ENCODE measurements around the gene ZFR2.
"Not testable (repeated sequence)": the region's sequence is repeated elsewhere in the genome, so short reads cannot be mapped to it uniquely, and the experiment has no call there.

The ZFR2 gene

DNA sequence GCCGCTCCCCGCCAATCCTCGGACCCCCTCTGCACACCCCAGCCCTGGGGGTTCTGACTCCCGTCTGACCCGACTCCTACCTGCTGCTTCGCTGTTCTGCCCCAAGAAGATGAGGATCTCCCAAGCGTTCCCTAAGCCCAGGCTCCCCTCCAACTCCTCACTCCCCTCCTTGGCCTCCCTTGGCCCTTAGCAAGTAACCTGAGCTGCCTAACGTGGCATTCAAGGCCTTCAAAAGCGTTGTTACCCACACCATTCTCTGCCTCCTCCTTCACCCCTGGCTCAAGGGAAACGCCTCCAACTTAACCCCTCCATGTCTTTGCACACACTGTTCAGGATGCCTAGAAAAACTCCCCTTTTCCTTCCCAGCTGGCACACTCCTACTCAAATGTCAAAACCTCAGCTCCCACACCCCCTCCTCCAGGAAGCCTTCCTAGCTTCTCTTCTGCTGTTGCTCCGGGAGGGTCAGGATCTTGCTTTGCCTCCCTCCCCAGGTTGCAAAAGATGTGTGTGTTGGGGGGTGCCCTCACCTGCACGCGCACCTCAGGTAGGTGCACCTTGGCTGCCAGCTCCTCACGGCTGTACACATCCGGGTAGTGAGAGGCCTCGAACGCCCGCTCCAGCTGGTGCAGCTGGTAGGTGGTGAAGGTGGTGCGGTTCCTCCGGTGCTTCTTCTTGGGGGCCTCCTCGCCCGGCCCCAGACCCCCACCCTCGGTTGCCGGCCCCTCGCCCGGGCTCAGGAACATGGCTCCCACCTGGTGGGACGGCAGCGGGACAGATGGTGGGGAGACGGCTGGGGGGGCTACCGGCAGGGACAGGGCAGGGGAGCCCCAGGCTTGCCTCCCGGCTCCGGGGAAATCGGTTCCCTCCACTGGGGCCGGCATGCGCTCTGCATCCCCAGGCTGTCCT is 97.6 kb downstream of the ZFR2 start:
- DNase-seq (ENCODE audit: low read depth in 2 of 2), result no peak

- DNase-seq (ENCODE audit: low read depth in 2 of 2), result no peak
Measured at GRCh38 chr19:3770136-3770999, 98.5 kb downstream of the ZFR2 start.

GRCh38 chr19:3769494-3769893 is 99.3 kb downstream of the ZFR2 start:
- no peak for DNase-seq (ENCODE audit: low read depth in 2 of 2)

DNA sequence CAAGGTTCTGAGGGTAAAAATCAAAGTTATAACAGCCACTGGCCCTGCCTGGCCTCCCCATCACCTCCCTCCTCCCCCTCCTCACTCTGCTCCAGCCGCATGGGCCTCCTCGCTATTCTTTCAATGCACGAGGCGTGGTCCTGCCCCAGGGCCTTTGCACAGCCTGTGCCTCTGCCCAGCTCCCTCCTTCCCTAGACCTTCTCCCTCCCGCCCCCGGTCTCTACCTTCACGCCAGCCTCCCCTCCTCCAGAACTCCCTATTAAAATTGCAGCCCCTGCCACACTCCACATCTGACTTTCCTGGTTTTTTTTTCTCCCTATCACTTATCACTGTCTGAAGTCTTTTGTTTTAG is 100.1 kb downstream of the ZFR2 start:
- no peak for DNase-seq (ENCODE audit: low read depth in 2 of 2)

DNA sequence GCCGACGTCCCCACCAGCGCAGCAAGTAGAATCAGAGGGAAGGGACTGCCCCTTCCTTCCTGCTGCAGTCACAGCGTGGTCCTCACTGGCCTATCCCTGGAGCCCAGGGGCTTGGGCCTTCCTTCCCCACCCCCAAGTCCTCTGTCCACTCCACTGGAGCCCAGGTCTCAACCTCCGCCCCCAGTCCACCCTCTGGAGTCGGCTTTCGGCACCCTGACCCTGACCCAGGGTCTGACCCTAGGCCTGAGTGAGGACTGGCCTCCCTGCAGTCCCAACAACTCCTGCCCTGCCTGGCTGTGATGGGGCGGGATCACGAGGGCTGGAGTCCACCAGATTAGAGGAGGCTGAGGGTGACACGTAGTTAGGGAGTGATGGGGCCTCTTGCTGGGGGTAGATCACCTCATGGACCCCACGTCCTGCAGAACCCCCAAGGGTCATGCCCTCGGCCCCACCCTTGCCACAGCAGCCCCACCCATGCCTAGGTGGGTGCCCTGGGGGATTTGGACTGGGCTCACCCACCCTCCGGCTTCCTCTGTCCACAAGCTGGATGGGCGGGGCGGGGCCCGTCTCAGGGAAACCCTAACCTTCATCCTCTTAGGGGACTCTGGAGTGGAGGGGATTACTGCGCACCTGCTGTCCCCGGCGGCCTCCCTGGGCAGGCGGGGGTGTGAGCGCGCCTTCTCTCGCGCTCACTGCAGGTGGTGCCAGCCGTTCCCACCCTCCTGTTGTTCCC is 100.7 kb downstream of the ZFR2 start:
- DNase-seq (ENCODE audit: low read depth in 2 of 2), result no peak

- no peak for DNase-seq (ENCODE audit: low read depth in 2 of 2)
Measured at GRCh38 chr19:3767050-3767449, 101.8 kb downstream of the ZFR2 start.

GRCh38 chr19:3766520-3766919 is 102.3 kb downstream of the ZFR2 start:
- no peak for DNase-seq (ENCODE audit: low read depth in 2 of 2)

DNA sequence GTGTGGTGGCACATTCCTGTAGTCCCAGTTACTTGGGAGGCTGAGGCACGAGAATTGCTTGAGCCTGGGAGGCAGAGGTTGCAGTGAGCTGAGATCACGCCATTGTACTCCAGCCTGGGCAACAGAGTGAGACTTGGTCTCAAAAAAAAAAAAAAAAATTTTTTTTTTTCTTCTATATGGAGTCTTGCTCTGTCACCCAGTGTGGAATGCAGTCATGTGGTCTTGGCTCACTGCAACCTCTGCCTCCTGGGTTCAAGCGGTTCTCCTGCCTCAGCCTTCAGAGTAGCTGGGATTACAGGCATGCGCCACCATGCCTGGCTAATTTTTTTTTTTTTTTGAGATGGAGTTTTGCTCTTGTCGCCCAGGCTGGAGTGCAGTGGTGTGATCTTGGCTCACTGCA is 103.1 kb downstream of the ZFR2 start:
- DNase-seq (ENCODE audit: low read depth in 2 of 2), result not testable (repeated sequence)

GRCh38 chr19:3765121-3765520 is 103.7 kb downstream of the ZFR2 start:
- no peak for DNase-seq (ENCODE audit: low read depth in 2 of 2)

GRCh38 chr19:3762501-3763459 is 106.1 kb downstream of the ZFR2 start, which contains the start of gene MRPL54:
Gene MRPL54, plus strand, starts transcription at chr19:3762682. Its CDS starts 19 bp downstream, at chr19:3762701.
- DNase-seq (ENCODE audit: low read depth in 2 of 2), result peak; percentile 99

DNA sequence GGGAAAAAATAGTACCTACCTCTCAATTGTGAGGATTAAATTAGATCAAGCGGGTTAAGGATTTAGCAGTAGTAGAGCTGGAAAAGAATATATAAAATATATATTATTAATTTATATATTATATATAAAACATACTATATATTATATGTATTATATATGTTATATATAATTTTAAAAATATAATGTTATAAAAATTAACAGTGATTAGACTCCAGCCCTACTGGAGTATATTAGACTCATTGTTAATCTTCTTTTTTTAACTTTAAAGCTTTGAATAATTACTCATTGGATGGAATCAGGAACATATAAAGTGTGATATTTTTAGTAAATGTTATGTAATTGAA is 106.7 kb downstream of the ZFR2 start:
- DNase-seq (ENCODE audit: low read depth in 2 of 2), result no peak

DNA sequence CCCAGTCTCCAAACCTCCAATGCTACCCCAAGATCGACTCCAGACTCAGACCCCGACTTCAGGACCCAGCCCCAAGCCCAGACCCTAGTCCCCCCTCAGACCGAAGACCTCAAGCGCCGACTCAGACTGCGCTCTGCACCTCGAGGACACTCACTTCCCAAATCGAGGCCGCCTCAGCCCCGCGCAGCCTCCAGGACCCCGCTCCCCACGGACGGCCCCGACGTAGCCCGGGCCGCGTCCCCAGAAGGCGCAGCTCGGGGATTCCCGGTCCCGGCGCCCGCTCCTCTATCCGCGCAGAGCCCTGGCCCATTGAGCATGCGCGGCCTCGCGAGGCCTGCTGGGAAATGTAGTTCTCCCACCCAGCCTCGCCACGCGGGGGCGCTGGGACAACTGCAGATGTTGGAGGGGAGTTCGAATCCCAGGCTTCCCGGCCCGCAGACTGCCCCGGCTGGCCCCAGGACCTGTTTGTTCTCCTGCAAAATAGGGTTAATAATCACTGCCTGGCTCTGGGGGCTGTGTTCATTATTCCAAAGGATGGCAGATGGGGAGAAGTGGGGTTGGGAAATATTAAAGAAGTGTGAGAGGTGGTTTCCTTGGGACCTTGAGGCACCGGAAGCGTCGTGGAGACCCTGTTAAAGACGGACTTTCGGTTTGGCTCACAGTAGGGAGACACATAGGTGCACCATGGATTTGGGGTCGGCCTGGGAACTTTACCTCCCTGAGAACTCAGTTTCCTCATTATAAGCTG is 107.3 kb downstream of the ZFR2 start, which contains the start of gene APBA3:
APBA3 (minus strand) TSS at position 311 of the 748 bp plus-strand sequence. CDS start 1,428 bp downstream, outside the sequence.
- peak; percentile 90 to 91 for DNase-seq (ENCODE audit: low read depth in 2 of 2)

GRCh38 chr19:3760871-3761361 is 107.9 kb downstream of the ZFR2 start:
- no peak for DNase-seq (ENCODE audit: low read depth in 2 of 2)

DNA sequence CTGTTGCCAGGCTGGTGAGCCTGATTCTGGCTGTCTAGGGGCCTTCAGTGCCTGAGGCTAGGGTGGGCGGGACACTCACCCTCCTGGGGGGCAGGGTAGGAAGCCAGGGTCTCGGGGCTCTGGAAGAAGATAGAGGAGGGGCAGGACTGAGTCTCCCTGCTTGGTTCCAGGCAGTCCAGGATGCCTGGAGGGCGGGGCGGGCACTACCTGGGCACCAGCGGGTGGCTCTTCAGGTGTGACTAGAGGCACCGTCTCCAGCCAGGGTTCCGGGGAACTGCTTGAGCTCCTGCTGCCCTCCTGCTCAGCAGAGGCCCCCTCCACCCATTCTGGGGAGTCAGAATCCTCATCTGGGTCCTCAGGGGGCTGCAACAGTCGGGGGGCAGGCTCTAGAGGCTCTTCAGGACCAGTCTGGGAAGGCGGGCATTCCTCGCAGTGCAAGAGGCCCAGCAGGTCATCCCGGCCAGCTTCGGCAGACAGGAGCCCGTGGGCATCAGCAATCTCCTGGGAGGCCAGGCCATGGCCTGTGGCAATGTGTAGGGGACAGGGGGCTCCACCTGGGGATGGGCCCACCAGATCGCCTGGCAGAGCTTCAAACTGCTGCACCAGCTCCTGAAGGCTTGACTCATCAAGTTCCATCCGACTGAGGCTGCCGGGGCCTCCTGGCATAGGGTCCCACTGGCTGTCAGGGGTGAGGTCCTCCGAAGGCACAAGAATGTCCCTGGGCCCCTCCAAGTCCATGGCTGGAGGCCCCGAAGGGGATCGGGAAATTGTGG is 109.2 kb downstream of the ZFR2 start:
- no peak for DNase-seq (ENCODE audit: low read depth in 2 of 2)

- not testable (repeated sequence) for DNase-seq (ENCODE audit: low read depth in 2 of 2)
Measured at GRCh38 chr19:3758297-3758696, 110.5 kb downstream of the ZFR2 start.

DNA sequence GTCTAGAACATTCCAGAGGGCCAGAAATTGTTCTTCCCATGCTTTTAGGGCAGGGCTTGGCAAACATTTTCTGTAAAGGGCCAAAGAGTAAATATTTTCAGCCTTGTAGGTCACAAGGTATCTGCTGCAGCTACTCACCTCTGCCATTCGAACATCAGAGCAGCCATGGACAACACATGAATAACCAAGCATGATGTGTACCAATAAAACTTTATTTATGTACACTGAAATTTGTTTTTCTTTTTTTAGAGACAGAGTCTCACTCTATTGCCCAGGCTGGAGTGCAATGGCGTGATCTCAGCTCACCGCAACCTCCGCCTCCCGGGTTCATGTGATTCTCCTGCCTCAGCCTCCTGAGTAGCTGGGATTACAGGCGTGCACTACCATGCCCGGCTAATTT is 111.1 kb downstream of the ZFR2 start:
- not testable (repeated sequence) for DNase-seq (ENCODE audit: low read depth in 2 of 2)
